ENCODE results near the gene ERVFRD-1. TPM values are rescaled to one million over a fixed set of nuclear protein-coding genes. Genes with fewer than 3 reads are reported as not detected.

The ERVFRD-1 gene, protein sequence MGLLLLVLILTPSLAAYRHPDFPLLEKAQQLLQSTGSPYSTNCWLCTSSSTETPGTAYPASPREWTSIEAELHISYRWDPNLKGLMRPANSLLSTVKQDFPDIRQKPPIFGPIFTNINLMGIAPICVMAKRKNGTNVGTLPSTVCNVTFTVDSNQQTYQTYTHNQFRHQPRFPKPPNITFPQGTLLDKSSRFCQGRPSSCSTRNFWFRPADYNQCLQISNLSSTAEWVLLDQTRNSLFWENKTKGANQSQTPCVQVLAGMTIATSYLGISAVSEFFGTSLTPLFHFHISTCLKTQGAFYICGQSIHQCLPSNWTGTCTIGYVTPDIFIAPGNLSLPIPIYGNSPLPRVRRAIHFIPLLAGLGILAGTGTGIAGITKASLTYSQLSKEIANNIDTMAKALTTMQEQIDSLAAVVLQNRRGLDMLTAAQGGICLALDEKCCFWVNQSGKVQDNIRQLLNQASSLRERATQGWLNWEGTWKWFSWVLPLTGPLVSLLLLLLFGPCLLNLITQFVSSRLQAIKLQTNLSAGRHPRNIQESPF
- 0.05 TPM for total RNA-seq
- long read RNA-seq: 0 reads

DNA sequence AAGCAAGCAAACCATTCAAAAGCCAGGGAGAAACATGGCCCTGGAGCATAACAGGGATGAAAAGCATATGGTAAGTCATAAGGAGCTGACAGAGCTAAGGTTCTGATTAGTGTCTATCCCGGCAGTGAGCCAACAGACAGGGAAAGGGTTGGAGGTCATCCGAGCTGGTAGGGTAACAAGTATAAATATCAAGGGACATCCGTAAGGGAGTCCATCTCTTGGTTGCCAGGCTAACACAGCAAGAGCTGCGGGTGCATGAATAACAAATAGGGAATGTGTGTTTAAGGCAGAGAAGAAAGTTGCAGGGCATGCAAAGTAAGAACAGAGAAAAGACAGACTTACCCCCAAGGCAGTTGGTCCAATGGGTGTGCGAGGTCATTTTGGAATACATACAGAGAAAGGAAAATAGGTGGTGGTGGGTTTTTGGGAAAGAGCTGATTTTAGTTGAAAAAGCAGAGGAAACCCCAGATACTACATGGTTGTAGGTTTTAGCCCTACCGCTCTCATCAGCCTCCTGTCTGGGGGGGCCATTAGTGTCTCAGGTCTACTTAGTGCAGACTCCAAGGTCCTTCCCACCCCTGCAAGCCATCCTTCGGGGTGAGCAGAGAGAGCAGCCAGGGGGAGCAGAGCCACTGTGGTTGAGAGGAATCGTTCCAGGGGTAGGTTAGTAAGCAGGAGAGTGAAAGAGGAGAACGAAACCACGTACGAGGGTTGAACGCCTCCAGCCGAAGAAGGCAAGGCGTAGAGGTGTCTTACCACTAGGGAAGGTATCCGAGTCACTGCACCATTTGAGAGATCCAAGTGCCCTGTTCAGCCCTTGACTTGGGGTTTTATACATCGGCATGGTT, at the start of gene ERVFRD-1:
TSS of gene ERVFRD-1 (minus strand) at position 805 of the 848 bp plus-strand sequence. CDS start 6,415 bp downstream, outside the sequence.
- no peak for DNase-seq
- ATAC-seq (ENCODE audit: poor library complexity): no peak
- intact Hi-C loops (cut with DNase I): no loop called here

DNA sequence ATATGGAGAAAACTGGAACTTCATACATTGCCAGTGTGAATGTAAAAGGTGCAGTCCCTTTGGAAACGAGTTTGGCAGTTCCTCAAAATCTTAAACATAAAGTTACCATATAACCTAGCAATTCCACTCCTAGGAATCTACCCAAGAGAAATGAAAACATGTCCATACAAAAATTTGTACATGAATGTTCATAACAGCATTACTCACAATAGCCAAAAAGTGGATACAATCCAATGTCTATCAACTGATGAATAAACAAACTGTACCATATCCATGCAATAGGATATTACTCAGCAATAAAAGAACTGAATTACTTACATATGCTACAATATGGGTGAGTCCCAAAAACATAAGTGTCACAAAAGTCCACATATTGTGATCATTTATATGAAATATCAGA, 48.7 kb upstream of the ERVFRD-1 start:
- no peak for ATAC-seq (ENCODE audit: poor library complexity)
- DNase-seq: no peak
- intact Hi-C loops (cut with DNase I): no loop called here

DNA sequence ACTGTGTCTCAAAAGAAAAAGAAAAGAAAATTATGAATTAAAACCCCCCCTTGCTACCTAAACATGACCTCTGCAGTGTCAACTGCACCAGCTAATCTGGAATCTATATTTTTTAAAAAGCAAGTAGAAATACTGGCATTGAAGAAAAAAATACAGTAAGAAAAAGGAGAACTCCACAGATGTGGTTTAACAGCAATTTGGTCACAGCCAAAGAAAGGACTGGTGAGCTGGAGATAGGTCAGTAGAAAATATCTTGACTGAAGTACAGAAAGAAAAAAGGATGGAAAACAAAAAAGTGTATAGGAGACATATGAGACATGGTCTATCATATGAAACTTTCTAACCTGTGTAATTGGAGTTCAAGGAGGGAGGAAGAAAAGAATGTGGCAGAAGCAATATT, 44.1 kb upstream of the ERVFRD-1 start:
- no peak for ATAC-seq (ENCODE audit: poor library complexity)
- DNase-seq: no peak
- intact Hi-C loops (cut with DNase I): no loop called here

DNA sequence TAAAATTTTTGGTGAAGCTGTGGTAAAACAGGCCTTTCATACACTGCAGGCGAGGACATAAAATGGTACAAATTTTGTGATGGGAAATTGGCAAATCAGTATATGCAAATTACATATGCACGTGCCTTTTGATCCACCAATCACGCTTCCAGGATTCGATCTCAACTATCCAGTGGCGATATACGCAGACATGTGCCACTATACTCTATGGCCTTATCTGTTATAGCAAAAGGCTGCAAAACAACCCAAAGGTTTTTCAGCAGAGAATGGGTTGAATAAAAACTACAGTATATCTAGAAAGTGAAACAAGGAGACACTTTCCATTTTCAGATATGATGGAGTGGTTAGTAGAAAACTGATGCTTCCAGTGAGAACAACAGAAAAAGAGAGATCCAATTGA, 41.9 kb upstream of the ERVFRD-1 start:
- no peak for ATAC-seq (ENCODE audit: poor library complexity)

DNA sequence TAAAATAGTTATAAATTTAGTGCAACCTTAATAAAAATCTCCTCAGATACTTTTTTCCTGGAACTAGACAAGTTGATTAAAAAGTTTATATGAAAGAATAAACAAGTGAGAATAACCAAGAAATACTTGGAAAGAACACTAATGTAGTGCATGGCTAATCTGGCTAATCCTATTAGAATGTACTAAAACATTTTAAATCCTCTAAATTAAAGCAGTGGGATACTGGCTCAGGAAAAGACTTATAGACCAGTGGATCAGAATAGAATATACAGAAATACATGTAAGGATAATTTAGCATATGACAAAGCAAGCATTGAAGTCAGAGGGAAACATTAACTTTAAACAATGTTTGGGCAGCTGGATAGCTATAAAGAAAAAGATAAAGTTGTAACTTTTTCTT, 41.1 kb upstream of the ERVFRD-1 start:
- intact Hi-C loops (cut with DNase I): no loop called here
- no peak for DNase-seq
- no peak for ATAC-seq (ENCODE audit: poor library complexity)

More for the DNA sequence above, 41.9 kb upstream of the ERVFRD-1 start:
- DNase-seq: no peak
- intact Hi-C loops (cut with DNase I): no loop called here

DNA sequence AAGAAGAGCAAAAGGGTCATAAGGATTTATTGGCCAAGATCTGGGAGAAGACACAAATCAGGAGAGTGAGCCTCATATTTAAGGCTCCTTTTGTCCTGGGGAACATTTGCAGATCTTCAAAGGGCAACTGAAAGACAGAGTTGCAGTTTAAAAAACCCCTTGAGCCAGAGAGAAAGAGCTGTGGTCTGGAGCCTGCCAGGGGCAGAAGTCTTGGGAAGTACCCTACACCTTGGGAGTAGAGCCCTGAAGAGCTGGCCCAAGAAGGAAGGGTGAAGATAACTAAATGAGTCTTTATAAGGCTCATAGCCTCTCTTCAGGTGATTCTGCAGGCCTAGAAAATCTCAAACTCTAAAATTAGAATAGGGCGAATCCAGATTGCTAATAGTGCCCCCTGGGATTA, 40.0 kb upstream of the ERVFRD-1 start:
- ATAC-seq (ENCODE audit: poor library complexity): no peak
- no peak for DNase-seq
- intact Hi-C loops (cut with DNase I): no loop called here

DNA sequence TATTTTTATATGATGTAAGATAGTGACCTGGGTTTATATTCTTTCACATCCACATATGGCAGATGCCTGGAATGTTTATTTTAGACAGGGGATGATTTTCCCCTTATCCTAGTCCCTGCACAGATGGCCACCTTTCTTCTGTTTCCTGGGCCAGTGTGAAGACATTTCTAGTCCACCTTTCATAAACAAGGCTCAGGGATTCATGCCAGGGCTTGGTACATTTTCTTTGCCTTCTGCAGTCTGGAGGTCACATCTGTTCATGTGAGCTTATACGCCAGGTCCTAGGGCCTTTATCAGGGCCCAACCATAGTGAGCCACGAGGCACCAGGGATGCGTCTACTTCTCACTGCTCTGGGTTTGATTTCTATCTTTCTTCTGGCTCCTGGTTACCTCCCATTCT, 38.0 kb upstream of the ERVFRD-1 start:
- intact Hi-C loops (cut with DNase I): no loop called here
- DNase-seq (no peak), ATAC-seq (ENCODE audit: poor library complexity) (no peak)

DNA sequence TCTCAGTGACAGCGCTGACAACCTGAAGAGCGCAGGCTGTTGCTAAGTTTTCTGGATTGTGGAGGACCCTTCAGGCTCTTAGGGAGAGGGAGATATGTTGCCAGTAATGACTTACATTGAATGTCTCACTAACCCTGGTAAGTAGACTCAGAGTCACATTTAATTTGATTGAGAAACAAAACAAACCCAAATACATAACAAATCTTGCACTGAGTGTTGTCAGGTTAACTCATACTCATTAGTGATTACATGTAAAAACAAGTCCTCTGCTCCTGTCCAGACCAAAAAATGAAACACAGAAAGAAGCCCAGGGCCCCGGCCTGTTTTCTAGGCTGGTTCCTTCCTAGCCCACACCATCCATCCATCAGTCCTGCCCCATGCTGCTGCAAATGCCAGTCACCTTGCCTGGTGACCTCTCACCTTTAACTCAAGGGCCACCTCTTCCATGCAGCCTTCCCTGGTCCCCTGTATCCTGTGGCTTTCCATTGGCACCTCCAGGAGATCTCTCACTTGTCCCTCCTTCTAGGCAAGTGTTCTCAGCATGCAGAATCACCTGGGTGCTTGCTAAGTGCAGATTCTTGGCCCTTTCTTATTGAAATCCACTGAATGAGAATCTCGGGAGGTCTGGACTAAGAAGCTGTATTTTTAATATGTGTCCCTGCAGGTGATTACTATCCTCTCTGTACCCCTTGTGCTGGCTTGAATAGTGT, 34.7 kb upstream of the ERVFRD-1 start:
- DNase-seq: no peak
- intact Hi-C loops (cut with DNase I): loop anchor here (2.0 kb wide), 1 partner anchor 351 kb away; no protein-coding TSS in a partner anchor
- no peak for ATAC-seq (ENCODE audit: poor library complexity)

DNA sequence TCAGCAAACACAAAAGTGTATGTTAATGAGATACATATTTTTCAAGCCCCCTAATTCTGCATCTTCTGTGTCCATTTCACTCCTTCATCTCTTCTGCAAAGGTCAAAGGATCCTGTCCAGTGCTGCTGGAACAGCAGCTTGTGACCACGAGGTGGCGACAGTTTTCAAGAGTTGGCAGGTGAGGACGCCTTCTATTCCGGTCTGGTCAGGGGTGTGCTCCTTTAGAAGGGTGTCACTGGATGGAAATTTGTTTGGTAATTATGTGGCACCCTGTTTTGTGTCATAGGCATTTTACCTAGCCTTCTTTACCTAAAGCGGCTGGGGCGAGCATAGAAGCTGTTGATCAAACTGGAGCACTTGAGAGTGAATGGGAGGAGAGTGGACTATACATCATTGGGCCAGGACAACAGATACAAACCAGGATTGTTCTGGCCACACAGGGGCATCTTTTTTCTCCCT, 32.9 kb upstream of the ERVFRD-1 start:
- intact Hi-C loops (cut with DNase I): no loop called here
- ATAC-seq (ENCODE audit: poor library complexity) (peak; percentile 97), DNase-seq (peak; percentile 75)

DNA sequence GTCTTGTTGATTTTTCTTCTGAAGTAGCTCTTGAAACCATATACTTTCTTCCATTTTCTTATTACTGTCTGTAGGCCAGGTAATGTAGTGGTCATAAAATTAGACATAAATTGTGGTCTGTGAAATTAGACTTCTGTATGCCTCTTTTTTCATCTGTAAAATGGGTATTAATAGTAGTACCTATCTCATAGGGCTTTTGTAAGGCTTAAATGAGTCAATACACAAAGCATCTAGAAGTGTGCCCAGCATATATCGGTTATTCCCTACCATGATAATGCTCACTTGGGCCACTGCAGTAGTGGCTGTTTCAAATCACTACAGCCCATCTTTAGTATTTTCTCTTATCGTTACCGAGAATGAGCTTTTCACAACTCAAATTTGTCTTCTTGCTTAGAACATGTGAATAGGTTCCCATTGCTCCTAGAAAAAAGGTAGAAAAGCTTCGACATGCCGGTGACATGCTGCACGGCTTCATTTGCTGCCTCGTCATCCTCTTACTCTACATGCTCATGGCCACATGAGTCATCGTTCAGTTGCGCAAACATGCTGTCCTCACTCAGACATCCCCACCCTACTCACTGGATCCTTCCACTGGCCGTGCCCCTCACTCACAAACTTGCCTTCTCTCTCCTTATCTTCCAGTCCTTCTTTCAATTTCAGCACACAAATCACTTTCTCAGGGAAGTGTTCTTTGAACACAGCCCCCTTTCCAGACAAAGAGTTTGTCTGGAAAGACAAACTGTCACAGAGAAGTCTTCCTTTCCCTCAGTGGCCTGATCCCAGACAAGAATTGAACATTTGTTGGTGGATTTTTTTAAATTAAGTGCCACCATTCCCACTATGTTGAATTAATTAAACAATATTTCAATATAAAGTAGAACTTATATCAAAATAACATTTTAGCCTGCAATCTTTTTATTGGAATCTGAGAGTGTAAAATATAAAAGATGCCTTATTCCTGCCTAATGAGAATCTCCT, 32.2 kb upstream of the ERVFRD-1 start:
- ATAC-seq (ENCODE audit: poor library complexity) (peak; percentile 81), DNase-seq (peak; percentile 78)
- intact Hi-C loops (cut with DNase I): no loop called here

DNA sequence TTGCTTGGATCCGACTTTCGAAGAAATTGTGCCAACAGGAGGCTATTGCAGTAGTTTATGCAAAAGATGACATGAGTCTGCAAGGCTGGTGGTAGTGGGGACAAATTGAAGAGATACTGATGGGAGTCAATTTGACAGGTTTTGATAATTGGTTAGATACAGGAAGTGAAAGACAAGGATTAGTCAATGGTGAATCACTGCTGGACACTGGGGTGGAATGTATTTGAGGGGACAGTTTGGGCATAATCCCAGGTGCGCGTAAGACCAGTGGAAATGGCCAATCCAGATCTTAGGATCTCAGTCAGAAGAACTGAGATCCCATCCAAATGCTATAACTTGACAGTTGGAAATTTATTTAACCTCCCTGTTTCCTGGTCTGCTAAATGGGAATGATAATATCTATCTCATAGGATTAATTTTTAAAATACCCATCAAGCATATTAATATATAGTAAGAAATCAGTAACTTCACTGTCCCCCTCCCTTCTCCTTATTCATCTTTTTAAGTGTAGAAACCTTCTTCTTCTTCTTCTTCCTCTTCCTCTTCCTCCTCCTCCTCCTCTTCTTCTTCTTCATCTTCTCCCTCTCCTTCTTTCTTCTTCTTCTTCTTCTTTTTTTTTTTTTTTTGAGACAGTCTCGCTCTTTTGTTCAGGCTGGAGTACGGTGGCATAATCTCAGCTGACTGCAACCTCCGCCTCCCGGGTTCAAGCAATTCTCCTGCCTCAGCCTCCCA, 30.9 kb upstream of the ERVFRD-1 start:
- no peak for ATAC-seq (ENCODE audit: poor library complexity)
- intact Hi-C loops (cut with DNase I): no loop called here
- no peak for DNase-seq

DNA sequence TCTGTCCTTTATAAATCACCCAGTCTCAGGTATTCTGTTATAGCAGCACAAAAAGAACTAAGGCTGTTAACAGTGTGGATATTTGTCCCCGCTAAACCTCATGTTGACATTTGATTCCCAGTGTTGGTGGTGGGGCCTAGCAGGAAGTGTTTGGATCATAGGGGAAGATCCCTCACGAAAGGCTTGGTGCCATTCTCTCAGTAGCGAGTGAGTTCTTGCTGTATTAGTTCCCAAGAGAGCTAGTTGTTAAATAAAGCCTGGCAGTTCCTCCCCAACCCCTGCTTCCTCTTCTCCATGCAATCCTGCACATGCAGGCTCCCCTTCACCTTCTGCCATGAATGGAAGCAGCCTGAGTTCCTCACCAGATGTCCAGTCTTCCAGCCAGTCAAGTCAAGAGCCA, 29.8 kb upstream of the ERVFRD-1 start:
- ATAC-seq (ENCODE audit: poor library complexity) (no peak), DNase-seq (no peak)
- intact Hi-C loops (cut with DNase I): no loop called here

DNA sequence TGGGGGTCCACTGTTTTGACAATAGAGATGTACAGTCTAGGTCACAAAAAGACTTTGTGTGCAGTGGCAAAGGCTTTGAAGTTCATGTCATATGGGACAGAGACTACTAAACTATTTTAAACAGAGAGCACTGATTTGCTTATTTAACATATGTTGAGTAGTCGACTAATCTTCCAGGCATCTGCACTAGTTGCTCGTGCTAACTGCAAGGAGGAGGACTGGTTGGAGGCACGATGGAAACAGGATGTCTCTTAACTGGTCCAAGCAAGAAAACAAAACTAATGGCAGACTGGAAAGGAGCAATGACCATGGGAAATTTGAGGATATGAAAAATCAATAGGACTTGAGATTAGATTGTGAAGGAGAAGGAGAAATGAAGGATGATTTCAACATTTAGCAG, 28.5 kb upstream of the ERVFRD-1 start:
- intact Hi-C loops (cut with DNase I): no loop called here
- DNase-seq: no peak
- no peak for ATAC-seq (ENCODE audit: poor library complexity)

DNA sequence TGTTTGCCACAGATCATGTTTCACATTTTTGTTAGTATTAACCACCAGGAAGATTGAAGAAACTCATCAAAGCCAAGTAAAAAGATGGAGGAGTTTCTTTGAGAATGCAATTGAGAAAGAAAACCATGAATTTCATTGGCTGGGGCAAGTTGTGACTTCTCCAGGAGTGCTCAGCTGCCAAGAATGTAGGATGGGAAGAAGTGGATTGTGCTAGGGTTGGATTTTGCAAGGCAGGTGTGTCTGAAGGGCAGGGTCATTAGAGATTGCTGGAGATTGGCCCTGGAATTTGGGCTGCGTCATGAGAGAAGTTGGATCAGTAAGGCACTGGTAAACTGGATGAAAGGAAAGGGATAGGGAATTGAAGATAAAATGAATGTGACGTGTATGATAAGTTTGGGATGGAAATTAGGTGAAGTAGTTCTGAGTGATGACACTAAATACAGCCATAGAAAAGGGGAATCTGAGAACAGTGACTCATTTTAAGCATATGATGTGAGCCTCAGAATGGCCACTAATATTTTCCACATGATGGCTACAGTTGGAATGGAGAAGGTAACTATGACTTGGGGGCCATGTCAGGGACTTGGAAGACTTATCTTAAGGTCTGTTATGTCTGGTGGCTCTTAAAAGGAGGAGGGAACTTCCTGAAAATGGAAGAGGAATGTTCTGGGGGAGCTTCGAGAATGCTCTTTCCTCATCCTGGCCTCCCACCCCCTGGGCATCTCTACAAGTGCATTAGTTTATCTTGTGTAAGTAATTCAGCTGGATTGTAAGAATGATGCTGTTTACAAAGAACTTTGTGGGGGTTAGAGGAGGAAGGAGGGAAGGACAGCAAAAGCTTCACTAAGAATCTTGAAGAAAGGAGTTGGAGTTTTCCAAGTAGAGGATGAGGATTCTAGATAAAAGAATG, 27.8 kb upstream of the ERVFRD-1 start:
- ATAC-seq (ENCODE audit: poor library complexity): no peak
- DNase-seq: no peak
- intact Hi-C loops (cut with DNase I): no loop called here

DNA sequence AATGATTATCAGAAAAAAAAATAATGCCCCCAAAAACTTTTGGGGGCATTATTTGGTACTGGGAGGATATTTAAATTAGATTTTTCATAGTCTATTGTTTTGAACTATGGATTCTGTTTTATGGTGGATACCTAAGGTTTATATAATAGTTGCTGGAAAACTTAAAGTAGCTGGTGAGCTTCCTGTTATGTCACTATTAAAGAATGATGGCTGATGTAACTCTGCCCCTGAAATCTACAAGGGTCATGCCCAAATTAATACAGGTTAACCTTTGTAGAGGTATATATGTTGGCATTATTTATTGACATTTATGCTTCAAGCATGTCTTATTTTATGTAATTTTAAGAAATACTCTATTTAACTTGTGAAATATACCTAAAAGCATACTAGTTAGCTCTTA, 25.3 kb upstream of the ERVFRD-1 start:
- intact Hi-C loops (cut with DNase I): no loop called here
- ATAC-seq (ENCODE audit: poor library complexity): no peak
- no peak for DNase-seq

DNA sequence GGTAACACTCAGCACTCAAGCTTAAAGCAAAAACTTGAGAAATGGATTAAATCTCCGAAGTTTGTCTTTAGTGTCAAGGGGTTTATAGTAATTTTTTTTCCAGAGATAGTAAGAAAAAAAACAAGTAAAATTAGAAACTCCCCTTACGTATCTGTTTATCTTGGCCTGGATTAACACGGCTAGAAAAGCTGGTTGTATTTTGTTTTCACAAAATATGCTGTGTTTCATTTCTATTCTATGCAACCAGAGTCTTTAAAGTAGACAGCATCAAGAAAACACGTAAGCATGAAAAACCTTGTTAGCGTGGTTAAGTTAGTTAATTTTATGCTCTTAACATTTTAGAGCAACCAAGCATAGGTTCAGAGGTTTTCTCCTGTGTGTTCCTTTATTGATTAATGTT, 21.8 kb upstream of the ERVFRD-1 start:
- DNase-seq: no peak
- no peak for ATAC-seq (ENCODE audit: poor library complexity)
- intact Hi-C loops (cut with DNase I): no loop called here
